HepG2 (cell line): ENCODE results near the gene SLC35E4. TPM values are rescaled to one million over a fixed set of nuclear protein-coding genes. Genes with fewer than 3 reads are reported as not detected.
A peak's percentile ranks its signal among the peaks of the same experiment; 100 is the strongest.

Source experiments
- AHR ChIP-seq: IDR thresholded peaks from 2 replicates; pipeline ENCODE4 v1.6.1; 2018; ENCODE audit warnings: missing genetic modification reagents, missing compliant biosample characterization
- FOSL1 ChIP-seq: sonication (generic); formaldehyde crosslinking; IDR thresholded peaks from 2 replicates; pipeline ENCODE4 v1.9.0; 2021; ENCODE audit warnings: missing genetic modification reagents, borderline replicate concordance
- FOXO1 ChIP-seq: sonication (generic); formaldehyde crosslinking; IDR thresholded peaks from 2 replicates; pipeline ENCODE4 v1.4.0; 2020; ENCODE audit warnings: missing genetic modification reagents
- MAFG ChIP-seq: sonication (generic); formaldehyde crosslinking; IDR thresholded peaks from 2 replicates; pipeline ENCODE4 v1.5.1; 2020; ENCODE audit warnings: mild to moderate bottlenecking, missing genetic modification reagents
- MEF2D ChIP-seq: sonication (generic); formaldehyde crosslinking; IDR thresholded peaks from 2 replicates; pipeline ENCODE4 v1.5.1; 2020; ENCODE audit warnings: mild to moderate bottlenecking, missing genetic modification reagents
- SP4 ChIP-seq: sonication (generic); formaldehyde crosslinking; IDR thresholded peaks from 2 replicates; pipeline ENCODE4 v1.8.1; 2023; ENCODE audit warnings: mild to moderate bottlenecking, missing genetic modification reagents
- SRSF9 ChIP-seq: fragments of 200-400 bp; formaldehyde crosslinking; IDR thresholded peaks from 2 replicates; pipeline ENCODE4 v1.6.1; 2018; ENCODE audit warnings: borderline replicate concordance, mild to moderate bottlenecking, low read depth, low read length; ENCODE audit not compliant: insufficient read depth, poor library complexity, severe bottlenecking
- TBX3 ChIP-seq: fragments of 450-650 bp; IDR thresholded peaks from 2 replicates; pipeline ENCODE4 v1.6.1; 2017; ENCODE audit warnings: antibody characterized with exemption, mild to moderate bottlenecking, inconsistent platforms, borderline replicate concordance
- ZNF256 ChIP-seq: sonication (generic); formaldehyde crosslinking; conservative IDR thresholded peaks from 2 replicates; pipeline ENCODE4 v1.4.0; 2020; ENCODE audit warnings: missing genetic modification reagents
- ZNF589 ChIP-seq: sonication (generic); formaldehyde crosslinking; conservative IDR thresholded peaks from 2 replicates; pipeline ENCODE4 v1.8.0; 2022; ENCODE audit warnings: mild to moderate bottlenecking, moderate library complexity, missing genetic modification reagents
- ZNF644 ChIP-seq: IDR thresholded peaks from 2 replicates; pipeline ENCODE4 v1.6.1; 2016; ENCODE audit warnings: low read depth
- ZSCAN29 ChIP-seq: sonication (generic); formaldehyde crosslinking; conservative IDR thresholded peaks from 2 replicates; pipeline ENCODE4 v1.4.0; 2020; ENCODE audit warnings: mild to moderate bottlenecking, missing genetic modification reagents
- polyA plus RNA-seq, 8 experiments: library from polyadenylated mRNA; depleted of rRNA in 3 of 8; stranded (reverse) in 7 of 8; unstranded in 1 of 8; fragments of >200 nt; fragmentation: Illumina TruSeq in 4 of 8; extraction: Trizol in 4 of 8; gene quantifications; 2 replicates each; pipeline versions ENCODE4 v1.2.1 to v1.2.3, GENCODE V29; 2011 to 2016; ENCODE audit warnings: low read depth in 4 of 8, missing spikeins in 1 of 8, mixed read lengths in 1 of 8; ENCODE audit not compliant: insufficient read depth in 1 of 8
- total RNA-seq, 5 experiments: library from RNA; depleted of rRNA; stranded (reverse); fragments of >200 nt; fragmentation: Illumina TruSeq; extraction: Trizol; gene quantifications; 2 replicates each; pipeline ENCODE4 v1.2.3, GENCODE V29; 2016; ENCODE audit warnings: low read depth in 1 of 5
- TF ChIP-seq, protein P1 (sequence below): sonication (generic); formaldehyde crosslinking; IDR thresholded peaks from 2 replicates; pipeline ENCODE4 v1.9.0; 2022; ENCODE audit warnings: missing genetic modification reagents, mild to moderate bottlenecking, borderline replicate concordance
- TF ChIP-seq, protein P2 (sequence below): conservative IDR thresholded peaks from 2 replicates; pipeline ENCODE4 v1.6.1; 2018; ENCODE audit warnings: missing genetic modification reagents
- TF ChIP-seq, protein P3 (sequence below): sonication (generic); formaldehyde crosslinking; IDR thresholded peaks from 2 replicates; pipeline ENCODE4 v1.8.1; 2023; ENCODE audit warnings: mild to moderate bottlenecking, missing genetic modification reagents
- TF ChIP-seq, protein P4 (sequence below): sonication (generic); formaldehyde crosslinking; IDR thresholded peaks from 2 replicates; pipeline ENCODE4 v1.4.0; 2020; ENCODE audit warnings: missing genetic modification reagents
- TF ChIP-seq, protein P5 (sequence below): sonication (generic); formaldehyde crosslinking; IDR thresholded peaks from 2 replicates; pipeline ENCODE4 v1.5.0; 2020; ENCODE audit warnings: missing genetic modification reagents
- TF ChIP-seq, protein P6 (sequence below): sonication (generic); formaldehyde crosslinking; IDR thresholded peaks from 2 replicates; pipeline ENCODE4 v1.5.0; 2020; ENCODE audit warnings: mild to moderate bottlenecking, missing genetic modification reagents

The SLC35E4 gene
- total and polyA plus RNA-seq, 2 of the 13 experiments (the other 11 are each of a cell fraction or from before 2014, with no cell fraction given) = 0.07 to 0.15 TPM

DNA sequence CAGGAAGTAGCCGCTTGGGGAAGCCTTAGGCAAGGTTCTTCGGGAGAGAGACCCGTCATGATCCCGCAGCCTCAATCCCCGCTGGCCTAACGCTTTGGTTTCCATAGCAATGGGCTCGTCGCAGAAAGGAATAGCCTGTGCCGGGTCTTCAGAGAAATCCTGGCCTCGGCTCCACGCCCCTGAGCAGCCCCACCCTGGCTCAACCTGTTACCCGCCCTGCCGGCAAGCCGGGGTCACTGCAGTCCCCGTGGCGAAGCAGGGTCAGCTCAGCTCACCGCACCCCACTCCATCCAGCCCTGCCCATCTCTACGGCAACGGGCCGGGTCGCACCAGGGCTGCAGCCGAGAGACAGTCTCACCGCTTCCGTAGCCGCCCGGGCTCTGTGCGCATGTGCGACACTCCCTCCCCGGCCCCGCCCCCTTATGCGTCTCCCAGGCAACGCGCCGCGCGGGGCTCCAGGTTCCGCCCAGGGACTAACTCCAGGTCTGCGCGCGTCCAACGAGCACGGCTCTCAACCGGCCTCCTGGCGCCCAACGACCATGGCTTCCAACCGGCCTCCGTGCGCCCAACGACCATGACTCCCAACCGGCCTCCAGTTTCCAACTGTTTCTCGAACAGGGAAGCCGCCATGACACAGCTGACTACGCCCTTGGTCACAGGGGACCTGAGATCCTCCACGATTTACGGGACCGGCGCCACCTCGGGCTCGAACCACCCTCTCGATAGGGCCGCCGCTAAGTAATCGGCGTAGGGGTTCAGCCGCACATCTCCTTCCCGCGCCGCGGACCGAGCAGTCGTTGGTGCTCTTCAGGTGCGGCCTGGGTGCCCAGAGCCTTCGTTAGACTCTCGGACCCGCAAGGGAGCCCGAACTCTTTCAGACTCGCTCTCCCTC, 32.2 kb downstream of the SLC35E4 start, which contains the start of gene DUSP18 (continued):
- TF ChIP-seq, protein P1, sequence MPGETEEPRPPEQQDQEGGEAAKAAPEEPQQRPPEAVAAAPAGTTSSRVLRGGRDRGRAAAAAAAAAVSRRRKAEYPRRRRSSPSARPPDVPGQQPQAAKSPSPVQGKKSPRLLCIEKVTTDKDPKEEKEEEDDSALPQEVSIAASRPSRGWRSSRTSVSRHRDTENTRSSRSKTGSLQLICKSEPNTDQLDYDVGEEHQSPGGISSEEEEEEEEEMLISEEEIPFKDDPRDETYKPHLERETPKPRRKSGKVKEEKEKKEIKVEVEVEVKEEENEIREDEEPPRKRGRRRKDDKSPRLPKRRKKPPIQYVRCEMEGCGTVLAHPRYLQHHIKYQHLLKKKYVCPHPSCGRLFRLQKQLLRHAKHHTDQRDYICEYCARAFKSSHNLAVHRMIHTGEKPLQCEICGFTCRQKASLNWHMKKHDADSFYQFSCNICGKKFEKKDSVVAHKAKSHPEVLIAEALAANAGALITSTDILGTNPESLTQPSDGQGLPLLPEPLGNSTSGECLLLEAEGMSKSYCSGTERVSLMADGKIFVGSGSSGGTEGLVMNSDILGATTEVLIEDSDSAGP = peak; percentile 79; the same call in 1 of the 2 replicates
- TF ChIP-seq, protein P2, sequence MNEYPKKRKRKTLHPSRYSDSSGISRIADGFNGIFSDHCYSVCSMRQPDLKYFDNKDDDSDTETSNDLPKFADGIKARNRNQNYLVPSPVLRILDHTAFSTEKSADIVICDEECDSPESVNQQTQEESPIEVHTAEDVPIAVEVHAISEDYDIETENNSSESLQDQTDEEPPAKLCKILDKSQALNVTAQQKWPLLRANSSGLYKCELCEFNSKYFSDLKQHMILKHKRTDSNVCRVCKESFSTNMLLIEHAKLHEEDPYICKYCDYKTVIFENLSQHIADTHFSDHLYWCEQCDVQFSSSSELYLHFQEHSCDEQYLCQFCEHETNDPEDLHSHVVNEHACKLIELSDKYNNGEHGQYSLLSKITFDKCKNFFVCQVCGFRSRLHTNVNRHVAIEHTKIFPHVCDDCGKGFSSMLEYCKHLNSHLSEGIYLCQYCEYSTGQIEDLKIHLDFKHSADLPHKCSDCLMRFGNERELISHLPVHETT (CRISPR knock-in tag) = no peak
- TF ChIP-seq SP4 = 0 out of 2 replicates have a peak, but pooled peaks have one; percentile 25
- TF ChIP-seq ZSCAN29 = 0 out of 2 replicates have a peak, but pooled peaks have one; percentile 14
- TF ChIP-seq, protein P3, sequence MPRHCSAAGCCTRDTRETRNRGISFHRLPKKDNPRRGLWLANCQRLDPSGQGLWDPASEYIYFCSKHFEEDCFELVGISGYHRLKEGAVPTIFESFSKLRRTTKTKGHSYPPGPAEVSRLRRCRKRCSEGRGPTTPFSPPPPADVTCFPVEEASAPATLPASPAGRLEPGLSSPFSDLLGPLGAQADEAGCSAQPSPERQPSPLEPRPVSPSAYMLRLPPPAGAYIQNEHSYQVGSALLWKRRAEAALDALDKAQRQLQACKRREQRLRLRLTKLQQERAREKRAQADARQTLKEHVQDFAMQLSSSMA (CRISPR knock-in tag) = peak; percentile 25; the same call in 1 of the 2 replicates
- no peak for TF ChIP-seq TBX3
- TF ChIP-seq, protein P4, sequence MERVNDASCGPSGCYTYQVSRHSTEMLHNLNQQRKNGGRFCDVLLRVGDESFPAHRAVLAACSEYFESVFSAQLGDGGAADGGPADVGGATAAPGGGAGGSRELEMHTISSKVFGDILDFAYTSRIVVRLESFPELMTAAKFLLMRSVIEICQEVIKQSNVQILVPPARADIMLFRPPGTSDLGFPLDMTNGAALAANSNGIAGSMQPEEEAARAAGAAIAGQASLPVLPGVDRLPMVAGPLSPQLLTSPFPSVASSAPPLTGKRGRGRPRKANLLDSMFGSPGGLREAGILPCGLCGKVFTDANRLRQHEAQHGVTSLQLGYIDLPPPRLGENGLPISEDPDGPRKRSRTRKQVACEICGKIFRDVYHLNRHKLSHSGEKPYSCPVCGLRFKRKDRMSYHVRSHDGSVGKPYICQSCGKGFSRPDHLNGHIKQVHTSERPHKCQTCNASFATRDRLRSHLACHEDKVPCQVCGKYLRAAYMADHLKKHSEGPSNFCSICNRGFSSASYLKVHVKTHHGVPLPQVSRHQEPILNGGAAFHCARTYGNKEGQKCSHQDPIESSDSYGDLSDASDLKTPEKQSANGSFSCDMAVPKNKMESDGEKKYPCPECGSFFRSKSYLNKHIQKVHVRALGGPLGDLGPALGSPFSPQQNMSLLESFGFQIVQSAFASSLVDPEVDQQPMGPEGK = 0 out of 2 replicates have a peak, but pooled peaks have one; percentile 35
- TF ChIP-seq, protein P5, sequence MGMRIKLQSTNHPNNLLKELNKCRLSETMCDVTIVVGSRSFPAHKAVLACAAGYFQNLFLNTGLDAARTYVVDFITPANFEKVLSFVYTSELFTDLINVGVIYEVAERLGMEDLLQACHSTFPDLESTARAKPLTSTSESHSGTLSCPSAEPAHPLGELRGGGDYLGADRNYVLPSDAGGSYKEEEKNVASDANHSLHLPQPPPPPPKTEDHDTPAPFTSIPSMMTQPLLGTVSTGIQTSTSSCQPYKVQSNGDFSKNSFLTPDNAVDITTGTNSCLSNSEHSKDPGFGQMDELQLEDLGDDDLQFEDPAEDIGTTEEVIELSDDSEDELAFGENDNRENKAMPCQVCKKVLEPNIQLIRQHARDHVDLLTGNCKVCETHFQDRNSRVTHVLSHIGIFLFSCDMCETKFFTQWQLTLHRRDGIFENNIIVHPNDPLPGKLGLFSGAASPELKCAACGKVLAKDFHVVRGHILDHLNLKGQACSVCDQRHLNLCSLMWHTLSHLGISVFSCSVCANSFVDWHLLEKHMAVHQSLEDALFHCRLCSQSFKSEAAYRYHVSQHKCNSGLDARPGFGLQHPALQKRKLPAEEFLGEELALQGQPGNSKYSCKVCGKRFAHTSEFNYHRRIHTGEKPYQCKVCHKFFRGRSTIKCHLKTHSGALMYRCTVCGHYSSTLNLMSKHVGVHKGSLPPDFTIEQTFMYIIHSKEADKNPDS (CRISPR knock-in tag) = no peak
- TF ChIP-seq SRSF9 = no peak
- TF ChIP-seq FOSL1 (CRISPR knock-in tag) = no peak
- TF ChIP-seq ZNF589 (CRISPR knock-in tag) = no peak
- no peak for TF ChIP-seq MAFG
- TF ChIP-seq AHR (CRISPR knock-in tag) = no peak
- TF ChIP-seq, protein P6, sequence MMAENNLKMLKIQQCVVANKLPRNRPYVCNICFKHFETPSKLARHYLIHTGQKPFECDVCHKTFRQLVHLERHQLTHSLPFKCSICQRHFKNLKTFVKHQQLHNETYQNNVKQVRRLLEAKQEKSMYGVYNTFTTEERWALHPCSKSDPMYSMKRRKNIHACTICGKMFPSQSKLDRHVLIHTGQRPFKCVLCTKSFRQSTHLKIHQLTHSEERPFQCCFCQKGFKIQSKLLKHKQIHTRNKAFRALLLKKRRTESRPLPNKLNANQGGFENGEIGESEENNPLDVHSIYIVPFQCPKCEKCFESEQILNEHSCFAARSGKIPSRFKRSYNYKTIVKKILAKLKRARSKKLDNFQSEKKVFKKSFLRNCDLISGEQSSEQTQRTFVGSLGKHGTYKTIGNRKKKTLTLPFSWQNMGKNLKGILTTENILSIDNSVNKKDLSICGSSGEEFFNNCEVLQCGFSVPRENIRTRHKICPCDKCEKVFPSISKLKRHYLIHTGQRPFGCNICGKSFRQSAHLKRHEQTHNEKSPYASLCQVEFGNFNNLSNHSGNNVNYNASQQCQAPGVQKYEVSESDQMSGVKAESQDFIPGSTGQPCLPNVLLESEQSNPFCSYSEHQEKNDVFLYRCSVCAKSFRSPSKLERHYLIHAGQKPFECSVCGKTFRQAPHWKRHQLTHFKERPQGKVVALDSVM (CRISPR knock-in tag) = peak; percentile 78; the same call in 1 of the 2 replicates
- TF ChIP-seq ZNF256 (CRISPR knock-in tag) = no peak
- TF ChIP-seq FOXO1 (CRISPR knock-in tag) = no peak
- no peak for TF ChIP-seq ZNF644
- TF ChIP-seq MEF2D (CRISPR knock-in tag) = 0 out of 2 replicates have a peak, but pooled peaks have one; percentile 36
